Lower lobe of right lung (tissue), 2 donors: Measurements from ENCODE around the gene SEMA7A. TPM values are rescaled to one million over a fixed set of nuclear protein-coding genes. Genes with fewer than 3 reads are reported as not detected.

Source experiments
- ATAC-seq, 2 donors: fragments of 200-7000 bp; cut with Tn5 transposase; one replicate each; pipeline ENCODE4 v1.9.1; 2020 to 2022; ENCODE audit warnings: mild to moderate bottlenecking in 2 of 2, moderate library complexity in 2 of 2
- DNase-seq: peaks from one replicate; pipeline ENCODE4 v3.0.0-alpha.2; 2020
- H3K27ac ChIP-seq: fragments of 200-600 bp; one replicate; pipeline ENCODE4 v1.8.0; 2022
- H3K27me3 ChIP-seq: fragments of 200-600 bp; one replicate; pipeline ENCODE4 v1.8.0; 2022; ENCODE audit warnings: low read depth
- H3K36me3 ChIP-seq: fragments of 200-600 bp; one replicate; pipeline ENCODE4 v1.8.0; 2022; ENCODE audit warnings: mild to moderate bottlenecking
- H3K4me1 ChIP-seq: fragments of 200-600 bp; one replicate; pipeline ENCODE4 v1.8.0; 2022
- H3K4me3 ChIP-seq: fragments of 200-600 bp; one replicate; pipeline ENCODE4 v1.8.0; 2022; ENCODE audit warnings: mild to moderate bottlenecking
- H3K9me3 ChIP-seq: fragments of 200-600 bp; one replicate; pipeline ENCODE4 v1.8.0; 2022
- intact Hi-C: fragments of 100-400 bp; cut with DNase I; formaldehyde crosslinking; loops from one replicate; pipeline ENCODE4 v1.11.0; 2022
- total RNA-seq: library from RNA; stranded (reverse); fragmentation: NEBNext Ultra II Directional; extraction: Animal tissue kit (Norgen Biotek cat#: 25700); gene quantifications from one replicate; pipeline ENCODE4 v1.2.1, GENCODE V29; 2021
- TF ChIP-seq, protein P1 (sequence below): fragments of 200-600 bp; IDR thresholded peaks from one replicate; pipeline ENCODE4 v1.8.0; 2022; ENCODE audit warnings: antibody characterized with exemption, mild to moderate bottlenecking
- donor health status: DM: no; HTN: yes; CAD: no; lungs with severe emphysema.

Gene SEMA7A
- total RNA-seq, 1 donor from 2014 or later = 4.6 TPM

DNA sequence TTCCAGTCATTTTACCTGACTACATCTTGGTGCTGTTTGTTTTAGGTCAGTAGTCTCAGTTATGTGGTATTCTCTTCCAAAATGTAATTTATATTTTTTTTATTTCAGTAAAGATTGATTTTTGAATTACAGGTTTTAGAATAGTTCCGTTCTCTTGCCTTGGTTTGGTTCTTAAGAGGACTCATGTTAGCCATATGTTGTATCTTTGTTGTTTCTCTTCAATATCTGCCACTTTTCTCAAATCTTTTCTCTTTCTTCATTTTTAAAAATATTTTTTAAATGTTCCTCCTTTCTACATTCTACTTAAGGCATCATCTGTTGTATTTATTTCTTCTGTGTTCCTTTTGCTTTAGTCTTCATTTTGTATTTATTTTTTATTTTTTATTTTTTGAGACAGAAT is 32.8 kb upstream of the SEMA7A start:
- DNase-seq = no peak
- TF ChIP-seq, protein P1, sequence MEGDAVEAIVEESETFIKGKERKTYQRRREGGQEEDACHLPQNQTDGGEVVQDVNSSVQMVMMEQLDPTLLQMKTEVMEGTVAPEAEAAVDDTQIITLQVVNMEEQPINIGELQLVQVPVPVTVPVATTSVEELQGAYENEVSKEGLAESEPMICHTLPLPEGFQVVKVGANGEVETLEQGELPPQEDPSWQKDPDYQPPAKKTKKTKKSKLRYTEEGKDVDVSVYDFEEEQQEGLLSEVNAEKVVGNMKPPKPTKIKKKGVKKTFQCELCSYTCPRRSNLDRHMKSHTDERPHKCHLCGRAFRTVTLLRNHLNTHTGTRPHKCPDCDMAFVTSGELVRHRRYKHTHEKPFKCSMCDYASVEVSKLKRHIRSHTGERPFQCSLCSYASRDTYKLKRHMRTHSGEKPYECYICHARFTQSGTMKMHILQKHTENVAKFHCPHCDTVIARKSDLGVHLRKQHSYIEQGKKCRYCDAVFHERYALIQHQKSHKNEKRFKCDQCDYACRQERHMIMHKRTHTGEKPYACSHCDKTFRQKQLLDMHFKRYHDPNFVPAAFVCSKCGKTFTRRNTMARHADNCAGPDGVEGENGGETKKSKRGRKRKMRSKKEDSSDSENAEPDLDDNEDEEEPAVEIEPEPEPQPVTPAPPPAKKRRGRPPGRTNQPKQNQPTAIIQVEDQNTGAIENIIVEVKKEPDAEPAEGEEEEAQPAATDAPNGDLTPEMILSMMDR = no peak
- Histone ChIP-seq H3K9me3 (no peaks in the 10 kb centered on the region), H3K4me1 (peaks cover 11% of the 10 kb centered on the region), H3K36me3 (peaks cover 13% of the 10 kb centered on the region), H3K27me3 (no peaks in the 10 kb centered on the region), H3K4me3 (no peak overlapping the region), H3K27ac (no peak overlapping the region)
- ATAC-seq = no peak
- intact Hi-C loops = no loop called here

GRCh38 chr15:74464897-74465296 is 31.1 kb upstream of the SEMA7A start:
- ATAC-seq (no peak), DNase-seq (no peak)
- Histone ChIP-seq H3K27me3 (no peaks in the 10 kb centered on the region), H3K4me1 (peaks cover 16% of the 10 kb centered on the region), H3K4me3 (no peak overlapping the region), H3K36me3 (peaks cover 13% of the 10 kb centered on the region), H3K27ac (no peak overlapping the region), H3K9me3 (no peaks in the 10 kb centered on the region)
- intact Hi-C loops = no loop called here
- TF ChIP-seq, protein P1 = no peak

GRCh38 chr15:74464216-74464615 is 30.5 kb upstream of the SEMA7A start:
- H3K9me3 ChIP-seq = no peaks in the 10 kb centered on the region
- TF ChIP-seq, protein P1 = no peak
- H3K36me3 ChIP-seq = peaks cover 7% of the 10 kb centered on the region
- no peak for ATAC-seq
- H3K27ac ChIP-seq = no peak overlapping the region
- no peaks in the 10 kb centered on the region for H3K27me3 ChIP-seq
- no peak overlapping the region for H3K4me3 ChIP-seq
- DNase-seq = no peak
- intact Hi-C loops = no loop called here
- H3K4me1 ChIP-seq = peaks cover 20% of the 10 kb centered on the region

DNA sequence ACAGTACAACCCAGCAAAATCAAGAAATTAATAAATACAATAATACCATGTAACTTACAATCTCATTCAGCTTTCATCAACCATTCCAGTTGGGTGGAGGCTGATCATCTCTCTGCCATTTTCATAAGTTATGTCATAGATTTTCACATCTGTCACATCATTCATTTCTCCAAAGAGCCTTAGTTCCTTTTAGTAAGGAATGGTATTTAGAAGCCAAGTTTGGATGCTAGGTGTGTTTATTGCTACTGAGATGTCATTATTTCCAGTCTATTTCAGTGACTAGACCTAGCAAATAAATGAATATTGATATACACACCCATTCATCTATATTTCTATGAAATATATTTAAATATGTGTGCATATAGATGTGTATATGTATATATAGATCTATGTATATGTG is 29.9 kb upstream of the SEMA7A start:
- intact Hi-C loops = no loop called here
- Histone ChIP-seq H3K4me3 (no peak overlapping the region), H3K27ac (no peak overlapping the region), H3K36me3 (peaks cover 2% of the 10 kb centered on the region), H3K27me3 (no peaks in the 10 kb centered on the region), H3K4me1 (peaks cover 20% of the 10 kb centered on the region), H3K9me3 (no peaks in the 10 kb centered on the region)
- TF ChIP-seq, protein P1 = no peak
- no peak for DNase-seq
- ATAC-seq = no peak

DNA sequence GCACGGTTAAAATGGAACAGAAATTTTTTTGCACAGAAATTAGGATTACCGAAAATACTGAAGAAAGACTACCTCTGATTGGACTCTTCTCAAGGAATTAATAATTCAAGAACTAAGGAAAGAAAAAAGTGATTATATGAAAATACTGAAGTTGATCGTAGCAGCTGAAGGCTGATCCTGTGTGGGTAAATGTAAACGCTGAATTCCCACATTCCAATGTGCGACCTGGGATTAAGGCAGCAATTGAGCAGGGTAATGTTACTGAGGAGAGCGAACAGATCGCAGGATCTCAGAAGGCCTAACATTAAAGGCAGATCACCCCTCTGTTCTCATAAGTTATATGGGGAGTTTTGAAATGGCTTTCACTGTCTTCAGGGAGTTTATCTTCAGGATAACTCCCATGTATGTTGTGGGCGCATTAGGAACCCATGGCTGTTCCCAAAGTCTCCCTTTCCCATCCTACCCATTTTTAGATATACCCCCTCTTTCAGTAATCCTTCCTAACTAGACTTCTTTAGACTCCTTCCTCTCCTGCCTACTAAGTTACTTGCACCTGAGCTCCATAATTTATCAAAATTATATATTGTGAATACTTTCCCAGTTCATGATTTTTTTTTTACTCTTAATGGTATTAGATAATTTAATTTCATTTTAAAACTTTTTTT is 28.2 kb upstream of the SEMA7A start:
- ATAC-seq = no peak
- no peak for DNase-seq
- peaks cover 12% of the 10 kb centered on the region for H3K36me3 ChIP-seq
- no peaks in the 10 kb centered on the region for H3K27me3 ChIP-seq
- TF ChIP-seq, protein P1 = no peak
- peaks cover 20% of the 10 kb centered on the region for H3K4me1 ChIP-seq
- H3K27ac ChIP-seq = peak overlapping the region; percentile 83
- intact Hi-C loops = no loop called here
- no peaks in the 10 kb centered on the region for H3K9me3 ChIP-seq
- peak overlapping the region; percentile 70 for H3K4me3 ChIP-seq
